Measurements from ENCODE around the gene ALKBH7.

DNA sequence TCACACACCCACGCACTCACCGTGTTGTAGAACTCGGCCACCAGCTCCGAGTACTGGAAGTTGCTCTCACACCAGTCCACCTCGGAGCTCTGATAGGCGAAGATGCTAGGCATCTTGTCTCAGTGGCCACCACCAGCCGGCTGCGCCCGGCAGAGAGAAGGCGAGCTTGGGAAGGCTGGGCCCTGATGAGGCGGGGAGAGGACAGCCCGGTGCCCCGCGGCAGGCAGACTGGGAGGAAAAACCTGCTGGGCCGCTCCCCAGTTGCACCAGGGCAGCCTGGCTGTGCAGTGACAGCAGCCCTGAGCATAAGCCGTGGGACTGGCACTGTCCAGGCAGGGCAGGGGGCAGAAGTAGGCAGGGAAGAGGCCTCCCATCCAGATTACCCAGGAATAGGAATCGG, 39.2 kb upstream of the ALKBH7 start, which contains the start of gene ACER1:
- no peak for TF ChIP-seq ZNF70 (CRISPR knock-in tag; IDR thresholded peaks at IDR 0.05)
- no peak for TF ChIP-seq ISL1 (CRISPR knock-in tag; IDR thresholded peaks at IDR 0.05)
- TF ChIP-seq, protein P1, sequence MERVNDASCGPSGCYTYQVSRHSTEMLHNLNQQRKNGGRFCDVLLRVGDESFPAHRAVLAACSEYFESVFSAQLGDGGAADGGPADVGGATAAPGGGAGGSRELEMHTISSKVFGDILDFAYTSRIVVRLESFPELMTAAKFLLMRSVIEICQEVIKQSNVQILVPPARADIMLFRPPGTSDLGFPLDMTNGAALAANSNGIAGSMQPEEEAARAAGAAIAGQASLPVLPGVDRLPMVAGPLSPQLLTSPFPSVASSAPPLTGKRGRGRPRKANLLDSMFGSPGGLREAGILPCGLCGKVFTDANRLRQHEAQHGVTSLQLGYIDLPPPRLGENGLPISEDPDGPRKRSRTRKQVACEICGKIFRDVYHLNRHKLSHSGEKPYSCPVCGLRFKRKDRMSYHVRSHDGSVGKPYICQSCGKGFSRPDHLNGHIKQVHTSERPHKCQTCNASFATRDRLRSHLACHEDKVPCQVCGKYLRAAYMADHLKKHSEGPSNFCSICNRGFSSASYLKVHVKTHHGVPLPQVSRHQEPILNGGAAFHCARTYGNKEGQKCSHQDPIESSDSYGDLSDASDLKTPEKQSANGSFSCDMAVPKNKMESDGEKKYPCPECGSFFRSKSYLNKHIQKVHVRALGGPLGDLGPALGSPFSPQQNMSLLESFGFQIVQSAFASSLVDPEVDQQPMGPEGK (CRISPR knock-in tag; IDR thresholded peaks at IDR 0.05; ENCODE audit: borderline replicate concordance): no peak
- no peak for TF ChIP-seq ZFP3 (CRISPR knock-in tag; IDR thresholded peaks at IDR 0.05)
- TF ChIP-seq RARB (CRISPR knock-in tag; IDR thresholded peaks at IDR 0.05): no peak
- TF ChIP-seq, protein P2, sequence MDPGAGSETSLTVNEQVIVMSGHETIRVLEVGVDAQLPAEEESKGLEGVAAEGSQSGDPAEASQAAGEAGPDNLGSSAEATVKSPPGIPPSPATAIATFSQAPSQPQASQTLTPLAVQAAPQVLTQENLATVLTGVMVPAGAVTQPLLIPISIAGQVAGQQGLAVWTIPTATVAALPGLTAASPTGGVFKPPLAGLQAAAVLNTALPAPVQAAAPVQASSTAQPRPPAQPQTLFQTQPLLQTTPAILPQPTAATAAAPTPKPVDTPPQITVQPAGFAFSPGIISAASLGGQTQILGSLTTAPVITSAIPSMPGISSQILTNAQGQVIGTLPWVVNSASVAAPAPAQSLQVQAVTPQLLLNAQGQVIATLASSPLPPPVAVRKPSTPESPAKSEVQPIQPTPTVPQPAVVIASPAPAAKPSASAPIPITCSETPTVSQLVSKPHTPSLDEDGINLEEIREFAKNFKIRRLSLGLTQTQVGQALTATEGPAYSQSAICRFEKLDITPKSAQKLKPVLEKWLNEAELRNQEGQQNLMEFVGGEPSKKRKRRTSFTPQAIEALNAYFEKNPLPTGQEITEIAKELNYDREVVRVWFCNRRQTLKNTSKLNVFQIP (CRISPR knock-in tag; IDR thresholded peaks at IDR 0.05; ENCODE audit: borderline replicate concordance, low read depth): no peak
- no peak for TF ChIP-seq TOX (CRISPR knock-in tag; IDR thresholded peaks at IDR 0.05; ENCODE audit: borderline replicate concordance)
- no peak for TF ChIP-seq ARNTL (CRISPR knock-in tag; IDR thresholded peaks at IDR 0.05; ENCODE audit: borderline replicate concordance, low read depth)
- TF ChIP-seq ZC3H10 (CRISPR knock-in tag; IDR thresholded peaks at IDR 0.05): no peak
- TF ChIP-seq, protein P3, sequence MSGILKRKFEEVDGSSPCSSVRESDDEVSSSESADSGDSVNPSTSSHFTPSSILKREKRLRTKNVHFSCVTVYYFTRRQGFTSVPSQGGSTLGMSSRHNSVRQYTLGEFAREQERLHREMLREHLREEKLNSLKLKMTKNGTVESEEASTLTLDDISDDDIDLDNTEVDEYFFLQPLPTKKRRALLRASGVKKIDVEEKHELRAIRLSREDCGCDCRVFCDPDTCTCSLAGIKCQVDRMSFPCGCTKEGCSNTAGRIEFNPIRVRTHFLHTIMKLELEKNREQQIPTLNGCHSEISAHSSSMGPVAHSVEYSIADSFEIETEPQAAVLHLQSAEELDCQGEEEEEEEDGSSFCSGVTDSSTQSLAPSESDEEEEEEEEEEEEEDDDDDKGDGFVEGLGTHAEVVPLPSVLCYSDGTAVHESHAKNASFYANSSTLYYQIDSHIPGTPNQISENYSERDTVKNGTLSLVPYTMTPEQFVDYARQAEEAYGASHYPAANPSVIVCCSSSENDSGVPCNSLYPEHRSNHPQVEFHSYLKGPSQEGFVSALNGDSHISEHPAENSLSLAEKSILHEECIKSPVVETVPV (CRISPR knock-in tag; IDR thresholded peaks at IDR 0.05): no peak
- no peak for TF ChIP-seq BACH2 (CRISPR knock-in tag; IDR thresholded peaks at IDR 0.05; ENCODE audit: borderline replicate concordance)
- TF ChIP-seq GLIS3 (CRISPR knock-in tag; IDR thresholded peaks at IDR 0.05): no peak
- no peak for TF ChIP-seq ZNF8 (CRISPR knock-in tag; IDR thresholded peaks at IDR 0.05)

All from SK-N-SH treated with all-trans-retinoic acid at 6 μM for 48 hours (cell line).